ENCODE measurements around the gene KIF1A. TPM values are rescaled to one million over a fixed set of nuclear protein-coding genes. Genes with fewer than 3 reads are reported as not detected.

KIF1A gene
- total and polyA plus RNA-seq, 2 donors (not counting 3 experiments of a cell fraction or from before 2014, with no cell fraction given), result 0.11 to 0.64 TPM

DNA sequence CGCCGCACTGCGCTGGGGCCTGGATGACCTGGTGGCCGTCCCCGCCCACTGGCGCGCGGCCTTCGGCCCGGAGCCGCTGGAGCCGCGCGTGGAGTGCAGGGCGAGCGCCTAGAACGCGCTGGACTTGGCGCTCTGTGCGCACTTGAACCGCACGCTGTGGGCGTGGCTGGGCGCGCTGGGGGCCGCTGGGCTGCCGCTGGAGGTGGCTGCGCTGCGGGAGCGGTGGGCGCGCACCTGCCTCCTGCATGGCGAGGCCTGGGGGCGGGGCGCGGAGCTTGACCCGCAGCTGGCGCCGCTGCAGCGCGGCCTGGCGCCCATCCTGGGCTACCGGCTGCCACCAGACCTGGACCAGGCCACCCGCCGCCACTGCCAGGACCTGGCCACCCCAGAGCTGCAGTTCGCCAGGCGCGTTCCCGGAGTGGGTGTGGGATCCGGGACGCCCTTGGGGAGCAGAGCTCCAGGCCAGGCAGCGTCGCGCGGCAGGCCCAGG is 147.3 kb downstream of the KIF1A start:
- H3K36me3 ChIP-seq (ENCODE audit: control insufficient read depth in 2 of 2, extremely low read depth in 1 of 2, insufficient read depth in 2 of 2, low read length in 2 of 2), result no peaks in the 10 kb centered on the region
- no peaks in the 10 kb centered on the region for H3K4me1 ChIP-seq (ENCODE audit: control insufficient read depth, extremely low read depth, insufficient read depth, low read length)
- H3K27me3 ChIP-seq (ENCODE audit: control insufficient read depth in 2 of 2, insufficient read depth in 2 of 2, low read length in 2 of 2), result peaks cover 0 to 7% of the 10 kb centered on the region in 2 experiments
- H3K4me3 ChIP-seq (replicated peaks in 1 of 3; ENCODE audit: insufficient read depth in 1 of 3, low read depth in 1 of 3, low read length in 3 of 3), result no peak overlapping the region
- FAIRE-seq, result no peak
- TF ChIP-seq FOS (IDR thresholded peaks at IDR 0.05; ENCODE audit: borderline replicate concordance, insufficient read depth, low read length) (no peak), POLR2A (IDR thresholded peaks at IDR 0.05; ENCODE audit: low read depth, low read length) (no peak), JUN (IDR thresholded peaks at IDR 0.05; ENCODE audit: borderline replicate concordance, insufficient read depth, insufficient read length, low read depth) (no peak), CTCF (IDR thresholded peaks at IDR 0.05; ENCODE audit: extremely low read depth in 1 of 2, insufficient read depth in 1 of 2, low read depth in 1 of 2, low read length in 2 of 2) (no peak), MYC (IDR thresholded peaks at IDR 0.05; ENCODE audit: low read depth, low read length) (no peak), POLR2AphosphoS5 (IDR thresholded peaks at IDR 0.05; ENCODE audit: insufficient read depth, low read depth, low read length) (no peak), GATA2 (IDR thresholded peaks at IDR 0.05; ENCODE audit: insufficient read depth, insufficient read length, low read depth, low read length) (no peak), EZH2 (IDR thresholded peaks at IDR 0.05; ENCODE audit: borderline replicate concordance, low read depth, low read length, severe bottlenecking) (no peak)
- TF ChIP-seq, protein P1, sequence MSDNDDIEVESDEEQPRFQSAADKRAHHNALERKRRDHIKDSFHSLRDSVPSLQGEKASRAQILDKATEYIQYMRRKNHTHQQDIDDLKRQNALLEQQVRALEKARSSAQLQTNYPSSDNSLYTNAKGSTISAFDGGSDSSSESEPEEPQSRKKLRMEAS (IDR thresholded peaks at IDR 0.05; ENCODE audit: insufficient read depth, insufficient read length), result no peak
- ChIA-PET CTCF (interaction anchor here (1.7 kb wide), 1 partner anchor 168 kb away, joined by 4 read pairs; no protein-coding TSS in a partner anchor), POLR2A (no interaction called here)
- H3K27ac ChIP-seq (ENCODE audit: insufficient read depth, low read depth, low read length), result no peak overlapping the region
- H3K9ac ChIP-seq (replicated peaks; ENCODE audit: extremely low read depth, insufficient read depth, low read length), result no peak overlapping the region
- no TSS peak for BruUV-seq (replicated peaks)
- H3K79me2 ChIP-seq (ENCODE audit: control insufficient read depth, insufficient read depth, low read length), result no peaks in the 10 kb centered on the region
- no peaks in the 10 kb centered on the region for H3K9me3 ChIP-seq (replicated peaks; ENCODE audit: control insufficient read depth, insufficient read depth, low read length)
- H2AFZ ChIP-seq (ENCODE audit: low read depth, low read length), result no peak overlapping the region
- H3K9me1 ChIP-seq (replicated peaks; ENCODE audit: control insufficient read depth, extremely low read depth, insufficient read depth, low read length), result no peaks in the 10 kb centered on the region
- dilution Hi-C loops (cut with MboI; ENCODE audit: extremely low pct_ligation_motif_present, low sequenced_read_pairs), result no loop called here
- no peaks in the 10 kb centered on the region for H4K20me1 ChIP-seq (replicated peaks; ENCODE audit: control insufficient read depth, extremely low read depth, insufficient read depth, low read length)
- H3K4me2 ChIP-seq (ENCODE audit: insufficient read depth, low read length), result no peak overlapping the region
- intact Hi-C loops (cut with micrococcal nuclease), result no loop called here
- no peak for DNase-seq (ENCODE audit: low read depth, low spot score)

Data from endothelial cell of umbilical vein (primary cell).